Epithelial cell of esophagus (primary cell): ENCODE results near the gene BMP4.
A peak's percentile ranks its signal among the peaks of the same experiment; 100 is the strongest.

ENCODE experiments used
- DNase-seq: peaks from one replicate; pipeline ENCODE4 v3.0.0; 2010; ENCODE audit warnings: low read depth
- H3K4me3 ChIP-seq: 2 replicates; pipeline ENCODE4 v1.5.1; 2011; ENCODE audit warnings: mild to moderate bottlenecking, low read length, control low read depth
- CTCF ChIP-seq: IDR thresholded peaks from 2 replicates; pipeline ENCODE4 v1.5.1; 2011; ENCODE audit warnings: low read depth, mild to moderate bottlenecking, low read length, control low read depth, inconsistent platforms; ENCODE audit not compliant: insufficient read depth; ENCODE audit errors: missing control alignments

Gene BMP4

GRCh38 chr14:53932966-53933365 lies 23.7 kb downstream of the BMP4 start:
- no peak for TF ChIP-seq CTCF
- no peak overlapping the region for H3K4me3 ChIP-seq
- DNase-seq: no peak

GRCh38 chr14:53929871-53930715 lies 26.5 kb downstream of the BMP4 start:
- TF ChIP-seq CTCF: peak; percentile 49
- no peak overlapping the region for H3K4me3 ChIP-seq
- peak; percentile 48 for DNase-seq

GRCh38 chr14:53927171-53927570 lies 29.5 kb downstream of the BMP4 start:
- TF ChIP-seq CTCF: no peak
- DNase-seq: no peak
- H3K4me3 ChIP-seq: no peak overlapping the region

GRCh38 chr14:53925201-53925766 lies 31.3 kb downstream of the BMP4 start:
- no peak for TF ChIP-seq CTCF
- H3K4me3 ChIP-seq: no peak overlapping the region
- no peak for DNase-seq

- no peak for TF ChIP-seq CTCF
- DNase-seq: peak; percentile 95
- no peak overlapping the region for H3K4me3 ChIP-seq
Observed at GRCh38 chr14:53924753-53925152, 31.9 kb downstream of the BMP4 start.

GRCh38 chr14:53921027-53921426 lies 35.6 kb downstream of the BMP4 start:
- H3K4me3 ChIP-seq: no peak overlapping the region
- DNase-seq: peak; percentile 76
- TF ChIP-seq CTCF: no peak
